GM18498 (cell line): Measurements from ENCODE around the gene PCDHGA5.
A peak's percentile ranks its signal among the peaks of the same experiment; 100 is the strongest.
"Not testable (repeated sequence)": the region's sequence is repeated elsewhere in the genome, so short reads cannot be mapped to it uniquely, and the experiment has no call there.

Experiments used
- ATAC-seq: cut with Tn5 transposase; IDR thresholded peaks from one replicate; pipeline ENCODE4 v1.9.1; 2021; ENCODE audit warnings: mild to moderate bottlenecking, moderate library complexity; ENCODE audit not compliant: unreplicated experiment

PCDHGA5 gene

DNA sequence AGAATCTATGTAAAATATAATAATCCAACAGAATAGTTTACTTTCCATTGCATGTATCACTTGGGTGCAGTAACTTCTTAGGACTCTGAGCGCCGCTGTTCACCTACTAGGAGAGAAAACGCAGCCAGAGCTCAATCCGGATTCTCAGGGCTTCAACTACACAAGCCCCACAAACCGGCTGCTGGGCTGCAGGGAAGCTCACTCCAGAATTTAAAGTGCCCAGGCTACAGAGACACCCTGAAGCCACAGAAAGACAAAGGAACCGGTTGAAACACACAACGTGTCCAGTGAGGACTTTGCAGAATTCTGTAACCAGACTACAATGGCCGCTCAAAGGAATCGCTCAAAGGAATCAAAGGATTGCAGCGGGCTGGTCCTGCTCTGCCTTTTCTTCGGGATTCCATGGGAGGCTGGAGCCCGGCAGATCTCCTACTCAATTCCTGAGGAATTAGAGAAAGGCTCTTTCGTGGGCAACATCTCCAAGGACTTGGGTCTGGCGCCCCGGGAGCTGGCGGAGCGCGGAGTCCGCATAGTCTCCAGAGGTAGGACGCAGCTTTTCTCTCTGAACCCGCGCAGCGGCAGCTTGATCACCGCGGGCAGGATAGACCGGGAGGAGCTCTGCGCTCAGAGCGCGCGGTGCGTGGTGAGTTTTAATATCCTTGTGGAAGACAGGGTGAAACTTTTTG is 49.0 kb downstream of the PCDHGA5 start, which contains the start of gene PCDHGA10:
Gene PCDHGA10, plus strand, starts transcription at position 134 of the 686 bp plus-strand sequence. Its CDS starts 189 bp downstream, at position 323.
- peak; percentile 86 for ATAC-seq

DNA sequence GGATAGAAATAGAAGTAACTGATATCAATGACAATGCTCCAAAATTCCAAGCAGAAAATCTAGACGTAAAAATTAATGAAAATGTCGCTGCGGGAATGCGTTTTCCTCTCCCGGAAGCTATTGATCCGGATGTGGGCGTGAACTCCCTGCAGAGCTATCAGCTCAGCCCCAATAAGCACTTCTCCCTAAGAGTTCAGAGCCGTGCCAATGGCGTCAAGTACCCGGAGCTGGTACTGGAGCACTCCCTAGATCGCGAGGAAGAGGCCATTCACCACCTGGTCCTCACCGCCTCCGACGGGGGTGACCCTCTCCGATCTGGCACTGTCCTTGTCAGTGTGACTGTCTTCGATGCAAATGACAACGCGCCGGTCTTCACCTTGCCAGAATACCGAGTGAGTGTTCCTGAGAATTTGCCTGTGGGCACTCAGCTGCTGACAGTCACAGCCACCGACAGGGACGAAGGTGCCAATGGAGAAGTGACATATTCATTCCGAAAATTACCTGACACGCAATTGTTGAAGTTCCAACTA is 49.6 kb downstream of the PCDHGA5 start:
- ATAC-seq = no peak

- not testable (repeated sequence) for ATAC-seq
Observed at GRCh38 chr5:141414548-141415274, 50.7 kb downstream of the PCDHGA5 start.

- ATAC-seq = not testable (repeated sequence)
Observed at GRCh38 chr5:141415275-141415618, 51.3 kb downstream of the PCDHGA5 start.
